ENCODE measurements around the gene SPACA7. TPM values are rescaled to one million over a fixed set of nuclear protein-coding genes. Genes with fewer than 3 reads are reported as not detected.

SPACA7 gene
- polyA plus RNA-seq, 1 donor: not detected

DNA sequence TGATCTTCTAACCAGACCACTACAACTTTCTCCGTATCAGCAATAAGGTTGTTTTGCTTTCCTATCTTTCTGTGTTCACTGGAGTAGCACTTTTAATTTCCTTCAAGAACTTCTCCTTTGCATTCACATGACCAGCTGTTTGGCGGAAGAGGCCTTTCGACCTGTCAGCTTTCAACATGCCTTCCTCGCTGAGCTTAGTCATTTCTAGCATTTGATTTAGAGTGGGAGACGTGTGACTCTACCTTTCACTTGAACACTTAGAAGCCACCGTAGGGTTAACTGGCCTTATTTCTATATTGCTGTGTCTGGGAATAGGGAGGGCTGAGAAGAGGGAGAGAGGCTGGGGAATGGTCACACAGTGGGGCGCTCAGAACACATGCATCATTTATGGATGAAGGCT is 107.1 kb downstream of the SPACA7 start:
- H3K36me3 ChIP-seq (ENCODE audit: control insufficient read depth, insufficient read depth, low read length): peaks cover 16% of the 10 kb centered on the region
- H3K4me3 ChIP-seq (ENCODE audit: low read length): no peak overlapping the region
- H3K27ac ChIP-seq (ENCODE audit: low read length): no peak overlapping the region
- WGBS (ENCODE audit: insufficient coverage, low lambda C conversion rate): 100% methylated on average over 1 of the region's 7 CpGs
- peaks cover 3% of the 10 kb centered on the region for H3K9me3 ChIP-seq (ENCODE audit: control insufficient read depth, low read depth, low read length)
- no peaks in the 10 kb centered on the region for H3K27me3 ChIP-seq (ENCODE audit: control insufficient read depth, insufficient read depth, low read length)
- H3K4me1 ChIP-seq (ENCODE audit: control insufficient read depth, insufficient read depth, low read length): no peaks in the 10 kb centered on the region
- DNase-seq: no peak

Other genes with a start within 250 kb of the SPACA7 start
- gene TUBGCP3, start 211.8 kb downstream of the SPACA7 start, polyA plus RNA-seq: 23.5 TPM

Measured in large intestine (tissue), 3 donors.